ENCODE measurements around the gene EFNA5.

DNA sequence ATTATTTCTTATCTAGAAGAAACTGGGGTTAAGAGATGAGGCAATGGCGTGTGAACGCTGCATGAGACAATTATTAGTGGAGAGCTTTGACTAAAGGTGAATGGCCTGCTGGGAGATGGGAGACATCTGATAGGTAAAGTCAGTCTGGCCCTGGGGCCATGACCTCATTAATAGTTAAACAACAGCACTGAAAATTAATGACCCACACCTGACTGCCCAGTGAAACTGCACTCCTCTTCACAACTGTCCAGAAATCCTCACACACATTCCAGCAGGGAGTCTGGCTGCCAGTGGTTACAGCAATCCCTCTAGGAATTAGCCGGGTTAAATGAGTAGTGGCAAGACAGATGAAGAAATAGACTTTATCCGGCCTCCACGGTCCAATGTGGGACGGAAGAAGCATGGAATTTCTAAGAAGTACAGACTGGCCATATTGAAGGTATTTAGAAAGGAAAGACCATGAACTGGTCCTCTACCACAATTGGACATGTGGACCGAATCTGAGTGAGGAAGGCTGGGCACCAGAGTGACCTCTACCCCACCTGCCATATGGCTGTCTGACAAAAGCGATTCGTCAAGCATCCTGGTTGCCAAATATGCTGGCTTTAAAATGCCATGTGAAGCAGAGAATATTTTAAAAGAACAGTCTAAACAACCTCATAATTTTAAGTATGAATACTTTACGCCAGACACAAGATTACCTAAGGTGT, 138.4 kb downstream of the EFNA5 start:
- TF ChIP-seq EZH2 (IDR thresholded peaks at IDR 0.05; ENCODE audit: insufficient read depth, poor library complexity, severe bottlenecking): no peak
- no peak for TF ChIP-seq EZH2phosphoT487 (IDR thresholded peaks at IDR 0.05; ENCODE audit: insufficient read depth, low read depth)
